AG09319 (cell line): ENCODE results near the gene DNLZ.

Experiments
- DNase-seq: peaks from one replicate; pipeline ENCODE4 v3.0.0-alpha.2; 2010; ENCODE audit warnings: low read depth; ENCODE audit errors: extremely low read depth
- TF ChIP-seq, protein P1 (sequence below): IDR thresholded peaks from 2 replicates; pipeline ENCODE4 v1.5.1; 2011; ENCODE audit warnings: low read depth, mild to moderate bottlenecking, inconsistent platforms, low read length, moderate library complexity

Gene DNLZ

DNA sequence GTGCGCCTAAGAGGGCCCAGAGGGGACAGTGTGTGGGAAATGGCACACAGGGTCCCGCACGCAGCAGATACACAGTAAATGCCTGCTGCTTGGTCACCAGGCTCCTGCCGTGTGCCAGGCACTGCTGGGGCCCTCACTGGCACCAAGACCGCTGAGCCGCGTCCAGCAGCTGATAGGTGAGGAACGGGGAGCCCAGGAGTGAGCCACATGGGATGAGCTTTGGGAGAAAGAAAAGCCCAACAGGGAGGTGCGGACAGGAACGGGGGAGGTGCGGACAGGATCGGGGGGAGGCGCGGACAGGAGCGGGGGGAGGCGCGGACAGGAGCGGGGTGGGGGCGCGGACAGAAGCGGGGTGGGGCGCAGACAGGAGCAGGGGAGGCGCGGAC, 19.7 kb downstream of the DNLZ start:
- TF ChIP-seq, protein P1, sequence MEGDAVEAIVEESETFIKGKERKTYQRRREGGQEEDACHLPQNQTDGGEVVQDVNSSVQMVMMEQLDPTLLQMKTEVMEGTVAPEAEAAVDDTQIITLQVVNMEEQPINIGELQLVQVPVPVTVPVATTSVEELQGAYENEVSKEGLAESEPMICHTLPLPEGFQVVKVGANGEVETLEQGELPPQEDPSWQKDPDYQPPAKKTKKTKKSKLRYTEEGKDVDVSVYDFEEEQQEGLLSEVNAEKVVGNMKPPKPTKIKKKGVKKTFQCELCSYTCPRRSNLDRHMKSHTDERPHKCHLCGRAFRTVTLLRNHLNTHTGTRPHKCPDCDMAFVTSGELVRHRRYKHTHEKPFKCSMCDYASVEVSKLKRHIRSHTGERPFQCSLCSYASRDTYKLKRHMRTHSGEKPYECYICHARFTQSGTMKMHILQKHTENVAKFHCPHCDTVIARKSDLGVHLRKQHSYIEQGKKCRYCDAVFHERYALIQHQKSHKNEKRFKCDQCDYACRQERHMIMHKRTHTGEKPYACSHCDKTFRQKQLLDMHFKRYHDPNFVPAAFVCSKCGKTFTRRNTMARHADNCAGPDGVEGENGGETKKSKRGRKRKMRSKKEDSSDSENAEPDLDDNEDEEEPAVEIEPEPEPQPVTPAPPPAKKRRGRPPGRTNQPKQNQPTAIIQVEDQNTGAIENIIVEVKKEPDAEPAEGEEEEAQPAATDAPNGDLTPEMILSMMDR = no peak
- DNase-seq = no peak

DNA sequence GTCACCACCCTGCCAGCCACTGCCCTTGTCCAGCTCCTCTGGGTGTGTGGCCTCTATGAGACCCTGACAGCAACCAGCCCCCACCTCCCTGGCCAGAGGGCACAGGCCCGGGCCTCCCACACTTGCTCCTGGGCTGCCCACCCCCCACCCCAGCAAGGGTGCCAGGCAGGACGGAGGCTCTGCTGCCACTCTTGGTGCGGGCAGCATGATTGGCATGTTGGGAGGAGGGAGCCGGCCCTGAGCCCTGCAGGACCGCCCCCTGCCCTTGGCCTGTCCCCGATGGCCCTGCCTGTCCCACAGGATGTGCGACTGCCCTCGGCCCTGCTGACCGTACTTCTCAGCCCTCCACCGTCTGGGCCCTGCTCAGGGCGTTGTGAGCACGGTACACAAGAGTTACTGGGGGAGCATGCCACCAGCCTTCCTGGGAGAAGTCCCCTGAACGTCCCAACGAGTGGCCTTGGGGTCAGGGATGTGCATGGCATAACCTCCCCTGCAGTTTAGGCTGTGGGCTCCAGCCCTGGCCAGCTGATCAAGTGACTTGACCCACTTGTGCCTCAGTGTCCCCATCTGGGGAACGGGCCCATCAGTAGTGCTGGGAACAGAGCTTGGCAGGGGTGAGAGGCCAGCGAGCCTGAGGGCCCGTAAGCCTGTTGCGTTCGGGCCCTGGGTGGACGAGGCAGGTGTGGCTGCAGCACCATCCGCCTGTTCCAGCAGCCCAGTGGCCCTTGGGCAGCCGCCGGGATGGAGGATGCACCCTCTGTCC, 20.2 kb downstream of the DNLZ start:
- TF ChIP-seq, protein P1 = no peak
- DNase-seq = no peak

DNA sequence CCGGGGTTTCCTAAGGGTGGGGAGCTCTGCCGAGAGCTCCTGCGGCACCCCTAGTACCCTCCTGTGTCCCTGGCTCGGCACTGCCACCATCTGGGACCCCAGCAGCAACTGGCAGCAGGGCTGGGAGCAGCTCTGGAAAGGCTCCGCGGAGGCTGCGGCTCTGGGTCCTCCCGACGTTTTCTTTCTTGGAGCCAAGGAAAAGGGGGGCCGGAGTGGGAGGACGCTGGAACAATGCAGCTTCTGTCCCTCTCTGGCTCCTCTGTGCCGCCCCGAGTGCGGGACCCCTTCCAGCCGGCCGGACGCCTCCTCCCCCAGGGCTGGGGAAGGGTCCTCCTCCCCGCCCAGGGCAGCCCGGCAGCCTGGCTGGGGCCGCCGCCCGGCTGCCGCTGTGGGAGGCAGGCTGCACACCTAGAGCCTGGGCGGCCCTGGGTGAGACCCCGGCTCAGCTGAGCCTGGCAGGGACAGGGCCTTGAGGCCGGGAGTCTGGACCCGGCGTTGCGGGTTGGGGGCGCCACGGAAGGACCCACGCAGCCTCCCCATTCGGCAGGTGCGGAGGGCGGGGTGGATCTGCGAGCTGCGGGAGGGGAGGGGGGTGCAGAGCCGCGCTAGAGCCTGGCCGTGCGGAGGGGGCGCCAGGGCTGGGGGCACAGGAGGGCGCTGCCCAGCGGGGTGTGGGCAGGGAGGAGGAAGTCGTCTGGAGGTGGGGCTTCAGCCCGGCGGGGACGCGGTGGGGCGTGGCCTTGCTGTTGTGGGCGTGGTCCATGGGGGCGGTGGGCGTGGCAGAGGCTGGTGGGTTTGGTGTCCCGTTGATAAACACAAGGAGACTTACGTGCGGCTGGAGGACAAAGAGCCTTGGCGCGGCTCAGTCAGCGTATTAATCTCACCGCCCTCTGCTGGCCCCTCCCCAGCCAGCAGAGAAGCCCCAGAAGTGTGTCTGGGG, 21.1 kb downstream of the DNLZ start:
- DNase-seq = no peak
- TF ChIP-seq, protein P1 = no peak

DNA sequence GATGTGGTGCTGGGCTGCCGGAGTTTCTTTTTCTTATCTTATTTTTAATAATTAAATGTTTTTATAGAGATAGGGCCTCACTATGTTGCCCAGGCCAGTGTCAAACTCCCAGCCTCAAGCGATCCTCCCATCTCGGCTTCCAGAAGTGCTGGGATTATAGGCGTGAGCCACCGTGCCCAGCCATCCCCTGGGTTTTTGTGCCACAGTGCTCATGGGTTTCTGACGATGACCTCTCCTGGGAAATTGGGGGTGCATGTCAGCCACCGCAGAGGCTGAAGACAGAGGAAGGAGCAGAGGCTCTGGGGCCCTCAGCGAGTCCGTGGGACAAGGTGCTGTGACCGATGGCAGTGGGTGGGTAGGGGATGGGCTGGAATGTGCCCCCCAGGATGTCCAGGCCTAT, 21.8 kb downstream of the DNLZ start:
- DNase-seq = no peak
- TF ChIP-seq, protein P1 = no peak

DNA sequence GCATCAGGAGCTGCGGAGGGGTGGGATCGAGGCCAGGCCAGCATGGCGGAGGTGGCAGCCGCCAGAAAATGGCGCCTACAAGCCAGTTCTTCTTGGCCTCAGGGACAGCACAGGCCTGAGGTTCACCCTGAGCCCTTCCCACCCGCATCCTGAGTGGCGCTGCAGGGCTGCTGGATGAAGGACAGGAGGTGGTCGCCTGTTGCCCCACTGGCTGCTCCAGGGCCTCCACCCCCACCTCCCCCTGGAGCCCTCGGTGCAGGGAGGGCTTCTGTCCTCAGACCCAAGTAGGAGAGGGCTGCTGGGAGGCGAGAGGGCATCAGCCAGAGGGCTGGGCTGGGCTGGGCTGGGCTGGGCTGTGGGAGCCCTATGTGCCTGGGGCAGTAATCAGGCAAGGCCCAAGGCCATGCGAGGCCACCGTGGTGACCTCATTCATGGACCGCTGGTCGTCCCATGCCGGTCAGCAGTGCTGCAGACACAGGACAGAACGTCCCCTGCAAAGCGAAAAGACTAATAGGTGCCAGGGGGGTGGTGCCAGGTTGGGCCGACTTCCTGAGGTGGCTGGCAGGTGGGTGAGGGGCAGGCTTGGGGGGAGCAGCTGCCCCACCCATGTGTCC, 22.4 kb downstream of the DNLZ start:
- TF ChIP-seq, protein P1 = no peak
- no peak for DNase-seq

DNA sequence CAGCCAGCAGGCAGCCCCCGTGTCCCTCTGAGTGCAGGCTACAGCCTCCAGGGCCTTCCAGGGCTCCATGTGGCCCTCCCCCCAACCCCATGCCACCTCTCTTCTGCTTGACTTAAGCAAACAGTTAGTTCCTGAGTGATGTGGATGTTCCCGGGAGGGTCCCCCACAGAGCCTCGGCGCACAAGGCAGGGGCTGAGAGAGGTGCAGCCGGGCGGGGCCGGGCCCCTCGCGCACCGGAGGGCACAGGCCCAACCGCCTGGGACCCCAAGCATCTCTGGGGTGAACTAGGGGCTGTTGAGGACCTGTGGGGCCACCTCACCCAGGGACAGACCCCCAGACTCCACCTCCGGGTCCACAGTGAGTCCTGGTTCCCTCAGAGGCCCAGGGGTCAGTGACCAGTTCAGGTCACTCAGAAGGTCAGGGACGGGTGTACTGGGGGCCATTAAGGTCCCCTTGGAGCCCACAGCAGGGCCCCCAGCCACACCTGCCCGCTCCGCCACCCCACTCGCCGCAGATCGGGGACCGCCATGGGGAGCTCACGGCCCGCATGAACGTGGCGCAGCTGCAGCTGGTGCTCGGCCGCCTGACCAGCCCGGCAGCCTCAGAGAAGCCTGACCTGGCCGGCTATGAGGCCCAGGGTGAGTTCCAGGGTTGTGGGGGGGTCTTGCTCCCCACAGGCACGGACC, 23.0 kb downstream of the DNLZ start:
- no peak for DNase-seq
- TF ChIP-seq, protein P1 = no peak
